Ramos (cell line): ENCODE data around the gene CASD1.

Experiments used
- in situ Hi-C: fragments of 300-500 bp; cut with MboI; formaldehyde crosslinking; loops from one replicate; pipeline ENCODE4 v1.14.3; 2022; ENCODE audit warnings: low sequenced_read_pairs; ENCODE audit not compliant: unreplicated experiment

Gene CASD1

DNA sequence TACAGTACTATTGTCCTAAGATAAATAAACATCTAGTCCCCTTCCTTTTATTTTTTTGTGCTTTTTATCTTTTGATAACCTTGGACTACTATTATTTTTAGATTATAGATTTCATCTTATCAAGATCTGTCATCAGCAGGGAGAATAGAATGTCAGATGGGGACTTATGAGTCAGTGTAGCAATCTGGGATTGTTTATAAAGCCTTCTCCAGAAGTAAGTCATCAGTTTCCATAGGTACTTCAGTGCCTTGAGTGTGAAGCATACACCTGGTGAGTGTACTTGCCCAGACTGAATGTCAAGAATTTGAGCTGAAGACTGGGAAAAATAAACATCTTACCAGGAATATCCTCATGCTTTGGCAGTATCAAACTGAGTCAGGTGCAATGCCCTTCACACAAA is 2.1 kb downstream of the CASD1 start:
- in situ Hi-C loops, result no loop called here

DNA sequence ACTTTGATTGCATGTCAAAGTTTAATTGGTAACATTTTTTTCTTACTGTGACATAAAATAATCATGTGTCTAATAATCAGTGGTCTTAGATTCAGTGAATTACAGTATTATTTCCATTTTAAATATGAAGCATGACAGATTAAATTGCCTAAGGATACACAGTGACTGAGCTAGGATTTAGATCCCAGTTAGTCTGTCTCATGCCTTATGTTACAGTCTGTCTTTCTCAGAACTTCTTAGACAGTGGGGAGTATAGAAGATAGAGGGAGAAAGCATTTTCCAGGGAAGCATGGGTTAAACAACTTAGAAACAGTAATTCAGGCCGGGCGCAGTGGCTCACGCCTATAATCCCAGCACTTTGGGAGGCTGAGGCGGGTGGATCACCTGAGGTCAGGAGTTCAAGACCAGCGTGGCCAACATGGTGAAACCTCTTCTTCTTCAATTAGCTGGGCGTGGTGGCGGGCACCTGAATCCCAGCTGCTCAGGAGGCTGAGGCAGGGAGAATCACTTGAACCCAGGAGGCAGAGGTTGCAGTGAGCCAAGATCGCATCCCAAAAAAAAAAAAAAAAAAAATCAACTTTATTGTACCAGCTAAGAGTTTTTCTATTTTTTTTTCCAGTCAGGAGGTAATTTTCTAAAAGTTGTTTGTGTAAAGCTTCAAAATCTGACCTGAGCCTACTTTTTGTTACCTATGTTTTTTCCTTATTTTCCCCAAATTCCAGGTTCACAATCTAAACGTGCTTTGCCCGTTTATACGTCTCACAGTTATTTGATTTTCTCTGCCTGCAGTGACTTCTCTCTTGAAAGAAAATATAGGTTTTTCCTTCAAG is 3.3 kb downstream of the CASD1 start:
- in situ Hi-C loops, result no loop called here

DNA sequence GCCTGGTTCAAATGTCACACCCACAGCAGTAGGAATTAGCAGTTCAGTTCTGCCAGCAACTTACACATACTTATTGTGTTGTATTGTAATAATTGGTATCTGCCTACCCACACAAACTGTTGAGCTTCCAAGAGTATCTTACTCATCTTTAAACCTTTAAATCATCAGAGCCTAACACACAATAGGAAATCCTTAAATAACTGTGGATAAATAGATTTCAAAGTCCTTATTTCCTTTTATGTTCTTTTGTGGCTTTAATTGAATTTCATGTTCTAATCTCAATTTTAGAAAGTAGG is 3.9 kb downstream of the CASD1 start:
- in situ Hi-C loops, result no loop called here

DNA sequence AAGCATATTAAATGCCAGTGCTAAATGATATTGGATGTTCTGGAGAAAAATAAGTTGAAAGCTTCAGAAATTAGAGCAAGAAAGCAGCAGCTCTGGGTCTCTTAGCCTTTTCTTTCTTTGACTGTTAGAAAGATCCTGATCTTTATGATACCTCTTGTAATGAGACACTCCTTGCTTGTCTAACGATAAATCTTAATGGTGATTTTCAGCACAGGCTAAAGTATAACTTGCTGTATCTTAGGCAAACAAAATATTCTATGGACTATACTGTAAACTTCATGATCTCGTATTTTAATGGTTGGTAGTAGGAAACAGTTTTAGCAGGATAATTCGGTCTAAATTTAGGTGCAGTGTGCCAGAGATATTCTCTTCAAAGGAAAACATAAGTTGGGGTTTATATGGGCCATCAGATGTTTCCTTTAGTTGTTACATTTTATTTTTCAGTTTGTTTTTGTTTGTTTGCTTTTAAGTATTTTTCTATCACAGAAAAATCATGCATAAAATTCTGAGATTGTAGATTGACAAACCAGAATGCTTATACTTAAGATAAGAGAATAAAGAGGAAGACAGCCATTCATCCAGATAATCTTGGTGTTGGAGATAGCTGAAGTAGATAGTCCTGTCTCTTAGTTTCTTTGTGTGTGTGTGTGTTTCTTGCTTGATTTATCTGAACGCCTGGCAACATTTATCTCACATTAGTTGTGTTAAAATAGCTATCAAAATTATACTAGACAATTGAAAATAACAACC is 4.7 kb downstream of the CASD1 start:
- in situ Hi-C loops, result no loop called here

DNA sequence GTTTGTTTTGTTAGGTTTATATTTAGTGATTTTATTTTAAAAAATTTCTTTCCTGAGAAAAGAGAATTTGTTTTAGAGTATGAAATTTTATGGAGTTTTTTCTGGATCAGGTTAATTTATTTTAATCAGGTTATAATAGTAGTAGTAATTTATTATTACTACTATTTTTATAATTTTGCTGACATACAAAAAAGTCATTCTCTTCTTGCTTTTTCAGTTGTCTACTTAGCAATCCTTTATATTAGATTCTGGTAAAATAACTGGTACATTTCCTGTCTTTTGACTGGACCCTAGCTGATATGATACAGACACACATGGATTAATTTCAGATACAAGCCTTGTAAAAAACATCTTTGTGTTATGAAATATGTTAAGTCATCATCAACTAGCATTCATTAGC is 5.3 kb downstream of the CASD1 start:
- in situ Hi-C loops, result no loop called here

DNA sequence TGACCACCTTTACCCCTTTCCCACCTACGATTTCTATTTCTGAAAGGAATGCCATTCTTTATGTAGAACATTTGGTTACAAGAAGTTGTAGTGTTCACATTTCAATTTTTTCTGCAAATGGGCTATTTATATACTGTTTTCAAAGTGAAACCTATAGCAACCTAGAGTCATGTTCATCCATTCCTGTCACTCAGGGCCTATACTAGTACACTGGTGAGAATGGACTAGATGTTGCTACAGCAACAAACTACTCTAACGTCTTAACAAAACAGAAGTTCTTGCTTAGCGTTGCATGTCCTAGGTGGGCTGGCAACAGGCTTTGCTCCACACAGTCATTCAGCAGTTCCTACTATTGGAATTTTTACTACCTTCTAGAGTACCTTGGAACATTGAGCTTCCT is 16.3 kb downstream of the CASD1 start:
- in situ Hi-C loops, result no loop called here

DNA sequence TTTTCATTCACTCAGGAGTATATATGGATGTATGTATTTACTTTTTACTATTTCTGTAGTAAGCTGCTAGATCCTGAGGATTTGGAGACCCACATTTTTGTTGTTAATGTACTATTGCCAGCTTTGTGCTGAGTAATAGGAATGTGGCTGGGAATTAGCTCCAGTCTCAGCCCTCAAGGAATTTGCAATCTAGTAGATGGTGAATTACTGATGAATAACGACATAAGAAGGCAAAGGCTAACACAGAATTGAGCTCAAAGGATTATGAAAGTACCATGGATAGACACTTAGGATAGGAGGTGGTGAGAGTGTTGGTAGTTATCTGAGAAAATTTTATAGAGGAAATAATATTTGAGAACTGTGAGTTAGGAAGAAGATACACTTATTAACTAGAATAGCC is 19.9 kb downstream of the CASD1 start:
- in situ Hi-C loops, result no loop called here

DNA sequence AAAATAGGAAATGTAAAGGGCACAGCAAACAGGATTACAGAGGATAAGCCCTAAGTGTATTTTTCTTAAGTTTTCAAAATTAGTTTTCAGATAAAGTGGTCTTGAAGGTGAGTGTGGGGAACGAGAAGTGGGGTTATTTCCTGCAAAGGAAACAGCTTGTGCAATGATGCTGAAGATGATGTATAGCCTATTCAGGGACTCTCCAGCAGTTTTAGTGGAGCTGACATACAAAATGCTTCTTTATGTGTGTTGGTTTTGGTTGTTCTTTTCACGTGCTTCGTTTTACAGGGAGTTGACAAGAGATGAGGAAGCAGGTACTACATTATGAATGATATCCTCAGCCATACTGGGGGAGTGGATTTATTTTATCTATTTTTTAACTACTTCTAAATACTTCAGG is 20.5 kb downstream of the CASD1 start:
- in situ Hi-C loops, result no loop called here

DNA sequence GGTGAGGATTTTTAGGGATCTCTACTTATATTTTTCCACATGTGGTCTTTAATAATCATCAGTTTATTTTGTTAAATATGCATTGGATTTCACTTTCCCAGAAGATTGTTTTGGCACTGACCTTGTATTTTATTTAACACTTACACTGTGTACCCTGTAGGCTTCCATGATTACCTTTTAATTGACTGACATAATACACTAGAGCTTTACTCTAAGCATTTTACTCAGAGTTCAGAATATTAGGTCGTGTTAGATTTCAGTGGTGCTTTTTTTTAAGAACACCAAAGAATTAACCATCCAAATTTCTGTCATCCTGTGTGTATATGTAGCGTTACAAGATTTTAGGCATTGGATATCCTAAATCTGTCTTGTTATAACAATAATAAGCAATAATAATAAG is 23.1 kb downstream of the CASD1 start:
- in situ Hi-C loops, result no loop called here

DNA sequence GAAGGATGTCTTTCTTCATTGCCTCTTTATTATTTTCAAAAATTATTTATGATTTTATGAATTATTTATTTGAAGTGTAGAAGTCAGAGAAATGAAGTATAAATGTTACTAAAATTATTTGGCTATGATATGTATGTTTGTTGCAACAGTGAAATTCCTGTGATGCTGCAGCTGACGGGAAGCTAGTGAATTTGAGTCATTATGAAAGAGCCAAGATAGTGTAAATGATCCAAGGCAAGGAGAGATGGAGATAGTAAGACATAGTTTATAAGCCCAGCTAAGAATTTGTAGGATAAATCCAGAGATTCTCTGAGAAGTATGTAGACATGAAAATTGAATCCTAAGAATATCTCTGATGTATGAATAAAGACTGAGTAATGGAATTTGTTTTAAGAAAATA is 30.8 kb downstream of the CASD1 start:
- in situ Hi-C loops, result no loop called here

DNA sequence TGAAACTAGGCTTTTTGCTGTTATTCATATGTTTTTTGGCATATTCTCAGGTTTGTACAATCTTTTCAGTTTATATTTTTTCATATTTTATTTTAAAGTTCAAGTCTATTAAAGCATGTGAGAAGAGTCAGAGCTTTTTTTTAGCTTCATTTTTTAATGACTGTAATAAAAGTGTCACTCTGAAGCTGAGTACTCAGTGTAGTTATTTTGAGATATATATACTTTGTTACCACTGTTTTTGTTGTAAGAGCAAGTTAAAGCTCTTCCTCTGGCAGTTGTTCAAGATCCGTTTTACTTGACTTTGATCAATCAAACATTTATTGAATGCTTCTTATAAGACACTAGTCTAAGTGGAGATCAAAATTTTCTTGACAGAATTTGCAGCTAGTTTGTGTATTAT is 37.5 kb downstream of the CASD1 start:
- in situ Hi-C loops, result no loop called here

DNA sequence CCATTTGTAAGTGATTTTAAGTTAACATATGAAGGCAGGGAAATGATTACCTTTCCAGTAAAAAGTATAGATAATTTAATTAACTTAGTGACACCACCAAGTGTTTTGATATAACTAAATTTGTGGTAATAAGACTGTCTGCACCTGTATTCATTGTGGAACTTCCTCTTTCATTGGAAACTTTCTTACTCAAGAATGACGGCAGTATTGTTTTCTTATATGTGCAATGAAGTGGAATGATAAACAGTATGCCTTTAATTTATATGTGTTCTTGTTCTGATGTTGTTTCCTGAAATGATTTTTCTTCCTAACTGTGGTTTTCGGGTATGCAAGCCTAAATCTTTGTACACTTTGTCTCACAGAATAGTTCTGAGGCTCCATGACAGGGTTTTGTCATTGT is 46.4 kb downstream of the CASD1 start:
- in situ Hi-C loops, result no loop called here

DNA sequence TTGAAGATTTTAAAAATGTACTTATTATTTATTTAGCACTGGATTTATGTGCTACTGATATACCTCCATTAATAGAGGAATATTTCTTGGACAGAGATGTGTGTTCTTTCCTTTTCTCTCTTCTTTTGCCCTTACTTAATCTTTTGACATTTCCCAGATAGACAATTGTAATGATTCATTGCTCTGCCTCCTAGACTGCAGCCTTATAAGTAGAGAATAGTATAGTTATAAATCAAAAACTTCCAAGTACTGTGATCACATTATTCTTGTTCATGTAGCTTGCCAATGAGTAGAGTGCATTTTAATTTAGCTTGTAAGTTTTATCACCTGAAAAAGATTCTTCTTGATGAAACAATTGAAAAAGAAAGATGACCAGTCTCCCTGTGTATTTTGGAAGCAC is 47.6 kb downstream of the CASD1 start:
- in situ Hi-C loops, result no loop called here

DNA sequence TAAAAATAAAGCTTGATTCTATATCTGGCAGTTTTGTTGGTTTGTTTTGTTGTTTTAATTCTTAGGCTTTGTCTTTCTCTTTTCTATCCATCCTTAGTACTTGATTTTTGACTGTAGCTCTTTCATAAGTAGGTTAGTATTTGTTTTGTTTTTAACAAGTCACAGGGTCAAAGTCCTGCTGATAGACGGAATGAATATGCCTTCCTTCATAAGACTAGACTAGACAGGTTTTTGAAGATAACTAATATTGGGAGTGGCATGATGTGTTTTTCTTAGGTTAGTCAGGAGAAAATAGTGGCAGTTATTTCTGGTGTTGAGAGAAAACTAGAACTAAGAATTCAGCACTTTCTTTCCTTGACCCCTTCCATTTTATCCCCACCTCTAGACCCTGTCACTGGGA is 50.4 kb downstream of the CASD1 start:
- in situ Hi-C loops, result no loop called here

DNA sequence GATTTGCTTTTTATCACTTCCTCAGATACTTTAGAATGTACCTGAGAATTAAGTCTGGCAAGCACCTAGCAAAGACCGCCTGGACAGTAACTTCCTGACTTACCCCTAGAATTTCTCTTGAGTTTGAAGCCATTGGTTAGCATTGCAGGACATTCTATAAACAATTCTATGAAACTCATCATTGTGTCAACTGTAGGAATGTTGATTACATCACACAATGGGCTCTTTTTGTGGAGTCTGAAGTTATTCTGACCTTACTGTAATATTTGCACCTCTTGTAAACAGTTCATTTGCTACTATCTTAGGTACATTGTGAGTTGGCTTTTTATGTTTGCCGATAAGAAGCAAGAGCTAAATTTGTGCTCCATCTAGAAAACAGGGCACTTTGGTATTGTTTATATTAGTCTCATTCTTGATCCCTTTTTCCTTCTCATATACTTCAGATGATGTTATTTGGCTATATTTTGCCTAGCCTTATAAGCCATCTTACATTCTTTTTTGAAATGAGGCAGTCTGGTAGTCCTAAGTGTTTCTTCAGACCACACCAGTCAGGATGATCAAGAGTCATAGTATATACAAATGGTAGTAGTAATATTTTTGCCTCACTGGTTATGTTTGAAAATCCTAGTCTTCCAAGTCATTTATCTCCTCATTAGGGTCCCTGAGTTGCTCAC is 52.4 kb downstream of the CASD1 start:
- in situ Hi-C loops, result no loop called here

DNA sequence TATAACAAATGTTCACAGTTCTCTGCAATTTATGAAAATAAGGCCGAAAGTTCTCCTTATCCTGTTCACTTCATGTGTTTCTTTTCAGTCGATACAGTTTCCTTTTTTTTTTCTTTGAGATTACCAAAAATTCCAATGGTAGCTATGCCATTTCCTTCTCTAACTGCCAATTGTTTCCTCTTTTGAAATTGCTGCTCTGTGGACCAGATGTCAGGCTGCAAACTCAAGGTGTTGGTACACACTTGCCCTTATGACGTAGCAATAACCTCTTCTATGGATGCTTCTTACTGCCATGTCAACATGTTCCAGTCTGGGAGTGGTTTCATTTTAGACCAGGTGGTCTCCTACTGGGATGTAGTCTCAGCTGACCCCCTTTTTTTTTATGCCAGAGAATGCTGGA is 52.9 kb downstream of the CASD1 start:
- in situ Hi-C loops, result no loop called here

DNA sequence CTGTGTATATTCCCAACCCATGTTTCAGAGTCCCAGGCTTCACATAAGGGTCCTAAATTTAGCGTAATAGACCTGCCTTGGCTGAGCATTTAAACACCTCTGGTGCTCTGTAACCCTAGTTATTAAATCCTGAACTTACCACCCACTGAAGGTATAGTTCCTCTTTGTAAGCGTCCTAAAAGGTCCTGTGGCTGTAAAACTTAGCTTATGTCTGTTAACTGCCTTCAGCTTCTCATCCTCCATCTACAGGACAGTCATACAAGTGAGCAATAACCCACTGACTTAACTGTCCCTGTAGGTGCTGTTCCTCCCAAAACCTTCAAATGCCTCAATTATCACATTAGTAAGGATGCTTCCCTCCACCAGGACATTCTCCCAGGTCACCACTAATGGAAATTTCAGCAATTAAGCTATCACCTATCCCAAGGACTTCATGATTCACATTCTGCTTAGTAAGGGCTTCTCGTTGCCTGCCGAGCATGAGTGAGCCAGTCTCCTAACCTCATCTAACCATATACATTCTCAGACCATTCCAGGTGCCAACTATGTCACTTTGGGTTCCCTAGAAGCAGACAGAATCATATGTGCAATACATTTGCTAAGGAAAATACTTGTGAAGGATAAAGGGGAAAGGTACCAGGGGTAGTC is 55.8 kb downstream of the CASD1 start:
- in situ Hi-C loops, result no loop called here

DNA sequence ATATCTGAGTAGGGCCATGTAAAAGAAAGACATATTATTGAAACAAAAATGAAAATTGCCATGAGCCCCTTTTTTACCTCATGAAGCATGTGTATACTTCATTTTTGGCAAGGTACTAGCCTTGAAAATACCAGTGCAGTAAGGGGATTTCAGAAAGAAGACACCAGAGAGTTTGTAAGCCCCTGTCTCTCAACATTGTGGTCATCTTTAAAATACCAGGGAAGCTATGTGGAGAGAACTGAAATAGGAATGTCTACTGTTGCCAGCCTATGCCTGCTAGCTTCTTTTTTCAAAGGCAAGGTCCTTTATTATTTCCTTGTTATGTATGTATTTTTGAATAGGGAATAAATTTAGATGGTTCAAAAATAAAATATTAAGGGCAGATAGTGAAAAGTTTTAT is 57.8 kb downstream of the CASD1 start:
- in situ Hi-C loops, result no loop called here

DNA sequence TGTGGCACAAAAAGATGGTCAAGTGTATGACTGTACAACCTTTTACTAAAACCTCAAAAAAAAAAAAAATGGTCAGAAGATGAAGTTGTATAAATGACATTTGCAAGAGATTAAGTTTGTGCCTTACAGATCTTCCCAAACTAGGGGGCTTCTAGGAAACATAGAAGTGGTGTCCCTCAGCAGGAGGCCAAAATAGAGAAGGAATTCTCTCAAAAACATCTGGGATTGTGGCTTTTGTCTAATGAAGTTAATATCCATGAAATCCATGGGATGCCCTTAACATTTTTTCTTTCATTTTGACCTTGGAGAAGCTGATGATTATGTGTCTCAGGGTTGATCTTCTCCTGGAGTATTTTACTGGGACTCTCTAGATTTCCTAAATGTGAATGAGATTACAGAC is 62.2 kb downstream of the CASD1 start:
- in situ Hi-C loops, result no loop called here

DNA sequence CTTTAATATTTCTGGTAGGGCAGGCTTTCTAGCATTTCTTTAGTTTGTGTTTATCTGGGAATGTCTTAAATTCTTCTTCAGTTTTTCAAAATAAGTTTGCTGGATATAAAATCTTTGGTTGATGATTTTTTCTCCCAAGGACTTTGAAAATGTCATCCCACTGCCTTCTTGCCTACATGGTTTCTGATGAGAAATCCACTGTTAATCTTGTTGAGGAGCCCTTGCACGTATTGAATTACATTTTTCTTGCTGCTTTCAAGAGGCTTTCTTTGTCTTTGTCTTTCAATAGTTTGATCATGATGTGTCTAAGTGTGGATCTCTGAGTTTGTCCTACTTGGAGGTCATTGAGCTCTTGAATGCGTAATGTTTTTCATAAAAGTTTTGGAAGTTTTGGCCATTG is 66.0 kb downstream of the CASD1 start:
- in situ Hi-C loops, result no loop called here

DNA sequence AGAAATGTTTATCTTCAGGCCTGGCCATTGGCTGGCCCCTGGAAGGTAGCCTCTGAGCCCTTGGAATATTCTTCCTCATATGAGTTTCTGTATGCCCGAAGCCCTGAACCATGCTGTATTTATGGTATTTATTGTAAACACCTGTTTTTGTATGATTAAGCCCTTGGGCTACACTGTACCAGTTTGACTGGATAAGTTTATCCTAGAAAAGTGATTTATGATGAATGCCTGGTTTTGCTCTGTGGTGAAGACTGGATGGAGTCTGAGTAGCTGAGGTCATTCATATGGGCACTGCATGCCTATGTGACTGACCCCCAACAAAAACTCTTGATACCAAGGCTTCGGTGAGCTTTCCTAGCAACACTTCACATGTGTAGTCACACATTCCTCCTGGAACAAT is 66.7 kb downstream of the CASD1 start:
- in situ Hi-C loops, result no loop called here
